K562 (cell line): ENCODE measurements around the gene UCKL1. TPM values are rescaled to one million over a fixed set of nuclear protein-coding genes. Genes with fewer than 3 reads are reported as not detected.

Experiments used
- BMI1 ChIP-seq: fragments of 150-350 bp; IDR thresholded peaks from 2 replicates; pipeline ENCODE4 v1.6.1; 2014; ENCODE audit warnings: low read length
- CBFA2T2 ChIP-seq: fragments of 450-650 bp; conservative IDR thresholded peaks from 2 replicates; pipeline ENCODE4 v1.6.1; 2017; ENCODE audit warnings: mild to moderate bottlenecking
- CSDE1 ChIP-seq, 2 experiments: fragments of 450-650 bp; IDR thresholded peaks; 2 replicates each; pipeline ENCODE4 v1.6.1; 2016; ENCODE audit warnings: mild to moderate bottlenecking in 1 of 2
- E4F1 ChIP-seq: fragments of 250-450 bp; sonication (Bioruptor Pico); IDR thresholded peaks from 2 replicates; pipeline ENCODE4 v1.5.0; 2021; ENCODE audit warnings: mild to moderate bottlenecking, borderline replicate concordance
- FOSL1 ChIP-seq: fragments of 200-800 bp; sonication (Bioruptor generic); conservative IDR thresholded peaks from 2 replicates; pipeline ENCODE4 v1.6.1; 2016; ENCODE audit warnings: missing genetic modification characterization, missing compliant biosample characterization
- HNRNPL ChIP-seq: fragments of 200-400 bp; formaldehyde crosslinking; IDR thresholded peaks from 2 replicates; pipeline ENCODE4 v1.6.1; 2017; ENCODE audit warnings: low read depth, mild to moderate bottlenecking, low read length
- KDM5B ChIP-seq: fragments of 200-600 bp; sonication (generic); IDR thresholded peaks from 2 replicates; pipeline ENCODE4 v1.6.1; 2012; ENCODE audit warnings: low read depth, mild to moderate bottlenecking, moderate library complexity, low read length, control low read depth, inconsistent platforms; ENCODE audit not compliant: insufficient replicate concordance
- KLF16 ChIP-seq: IDR thresholded peaks from 2 replicates; pipeline ENCODE4 v1.6.1; 2016; ENCODE audit warnings: antibody characterized with exemption
- MCM5 ChIP-seq: fragments of 450-650 bp; IDR thresholded peaks from 2 replicates; pipeline ENCODE4 v1.6.1; 2016; ENCODE audit warnings: low read depth
- MYBL2 ChIP-seq, 2 experiments: fragments of 450-650 bp in 1 of 2; sonication (generic) in 1 of 2; formaldehyde crosslinking in 1 of 2; IDR thresholded peaks; 2 replicates each; pipeline versions ENCODE4 v1.6.1 to v1.8.1; 2017 to 2022; ENCODE audit warnings: borderline replicate concordance in 1 of 2, inconsistent platforms in 1 of 2, low read depth in 1 of 2, mild to moderate bottlenecking in 1 of 2, missing genetic modification reagents in 1 of 2, moderate library complexity in 1 of 2
- NCOA4 ChIP-seq: fragments of 450-650 bp; IDR thresholded peaks from 2 replicates; pipeline ENCODE4 v1.6.1; 2018; ENCODE audit warnings: mild to moderate bottlenecking; ENCODE audit not compliant: partially characterized antibody
- POLR2G ChIP-seq: fragments of 200-400 bp; formaldehyde crosslinking; IDR thresholded peaks from 2 replicates; pipeline ENCODE4 v1.6.1; 2017; ENCODE audit warnings: low read depth, mild to moderate bottlenecking, antibody characterized with exemption, low read length, moderate library complexity
- RBFOX2 ChIP-seq: fragments of 200-400 bp; formaldehyde crosslinking; IDR thresholded peaks from 2 replicates; pipeline ENCODE4 v1.6.1; 2017; ENCODE audit warnings: low read depth, mild to moderate bottlenecking, low read length, moderate library complexity
- RFX7 ChIP-seq: fragments of 250-450 bp; sonication (Bioruptor Pico); IDR thresholded peaks from 2 replicates; pipeline ENCODE4 v1.5.1; 2021; ENCODE audit warnings: mild to moderate bottlenecking
- TBL1XR1 ChIP-seq, 2 experiments: IDR thresholded peaks; 2 replicates each; pipeline ENCODE4 v1.6.1; 2012; ENCODE audit warnings: improper control_type of control experiment in 2 of 2, low read length in 2 of 2, mild to moderate bottlenecking in 1 of 2
- WHSC1 ChIP-seq: IDR thresholded peaks from one replicate; pipeline ENCODE4 v1.6.1; 2012; ENCODE audit warnings: low read length, control low read depth, inconsistent platforms
- ZFP1 ChIP-seq: fragments of 450-650 bp; formaldehyde crosslinking; IDR thresholded peaks from 2 replicates; pipeline ENCODE4 v1.4.0; 2020; ENCODE audit warnings: mild to moderate bottlenecking, mixed read lengths
- ZNF140 ChIP-seq: fragments of 250-450 bp; sonication (Bioruptor Pico); IDR thresholded peaks from 2 replicates; pipeline ENCODE4 v1.8.0; 2021; ENCODE audit warnings: moderate library complexity, mild to moderate bottlenecking, inconsistent platforms
- ZNF561 ChIP-seq: fragments of 450-650 bp; formaldehyde crosslinking; conservative IDR thresholded peaks from 2 replicates; pipeline ENCODE4 v1.4.0; 2020; ENCODE audit warnings: mild to moderate bottlenecking, moderate library complexity
- ZNF717 ChIP-seq: fragments of 250-450 bp; sonication (Bioruptor Pico); IDR thresholded peaks from 2 replicates; pipeline ENCODE4 v1.5.0; 2021
- ZNF830 ChIP-seq: fragments of 250-450 bp; sonication (Bioruptor Pico); IDR thresholded peaks from 2 replicates; pipeline ENCODE4 v1.5.0; 2021; ENCODE audit warnings: mild to moderate bottlenecking
- polyA plus RNA-seq, 8 experiments: library from polyadenylated mRNA; depleted of rRNA in 4 of 8; stranded (reverse) in 5 of 8; unstranded in 3 of 8; fragments of >200 nt; fragmentation: Nextera tagmentation in 2 of 8; fragmentation: Illumina TruSeq in 1 of 8; extraction: Ambion mirVana in 2 of 8; extraction: Trizol in 1 of 8; gene quantifications; 2 replicates each; pipeline versions ENCODE4 v1.2.1 to v1.2.3, GENCODE V29; 2011 to 2014; ENCODE audit warnings: inconsistent platforms in 1 of 8, missing spikeins in 1 of 8
- total RNA-seq, 7 experiments: library from RNA; depleted of rRNA in 6 of 7; stranded (reverse); fragments of >200 nt in 6 of 7; fragmentation: Illumina TruSeq in 2 of 7; extraction: Trizol in 2 of 7; gene quantifications; 2 replicates each; pipeline versions ENCODE4 v1.2.1 to v1.2.3, GENCODE V29; 2011 to 2021; ENCODE audit warnings: low replicate concordance in 1 of 7
- TF ChIP-seq, protein P1 (sequence below): IDR thresholded peaks from 2 replicates; pipeline ENCODE4 v1.6.1; 2014; ENCODE audit warnings: antibody characterized with exemption
- TF ChIP-seq, protein P2 (sequence below): sonication (generic); formaldehyde crosslinking; IDR thresholded peaks from 2 replicates; pipeline ENCODE4 v1.8.0; 2022; ENCODE audit warnings: missing genetic modification reagents, mild to moderate bottlenecking, borderline replicate concordance

UCKL1 gene
- total and polyA plus RNA-seq, 9 of the 15 experiments (the other 6 are each of a cell fraction or from before 2014, with no cell fraction given) = 3.1 to 52.8 (median 24.2) TPM

- TF ChIP-seq, protein P1, sequence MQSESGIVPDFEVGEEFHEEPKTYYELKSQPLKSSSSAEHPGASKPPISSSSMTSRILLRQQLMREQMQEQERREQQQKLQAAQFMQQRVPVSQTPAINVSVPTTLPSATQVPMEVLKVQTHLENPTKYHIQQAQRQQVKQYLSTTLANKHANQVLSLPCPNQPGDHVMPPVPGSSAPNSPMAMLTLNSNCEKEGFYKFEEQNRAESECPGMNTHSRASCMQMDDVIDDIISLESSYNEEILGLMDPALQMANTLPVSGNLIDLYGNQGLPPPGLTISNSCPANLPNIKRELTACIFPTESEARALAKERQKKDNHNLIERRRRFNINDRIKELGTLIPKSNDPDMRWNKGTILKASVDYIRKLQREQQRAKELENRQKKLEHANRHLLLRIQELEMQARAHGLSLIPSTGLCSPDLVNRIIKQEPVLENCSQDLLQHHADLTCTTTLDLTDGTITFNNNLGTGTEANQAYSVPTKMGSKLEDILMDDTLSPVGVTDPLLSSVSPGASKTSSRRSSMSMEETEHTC = no peak
- no peak for TF ChIP-seq RFX7
- TF ChIP-seq ZNF140 (CRISPR knock-in tag) = no peak
- peak; percentile 50; the same call in 1 of the 2 replicates for TF ChIP-seq HNRNPL
- TF ChIP-seq ZNF830 (CRISPR knock-in tag) = no peak
- no peak for TF ChIP-seq BMI1
- TF ChIP-seq, protein P2, sequence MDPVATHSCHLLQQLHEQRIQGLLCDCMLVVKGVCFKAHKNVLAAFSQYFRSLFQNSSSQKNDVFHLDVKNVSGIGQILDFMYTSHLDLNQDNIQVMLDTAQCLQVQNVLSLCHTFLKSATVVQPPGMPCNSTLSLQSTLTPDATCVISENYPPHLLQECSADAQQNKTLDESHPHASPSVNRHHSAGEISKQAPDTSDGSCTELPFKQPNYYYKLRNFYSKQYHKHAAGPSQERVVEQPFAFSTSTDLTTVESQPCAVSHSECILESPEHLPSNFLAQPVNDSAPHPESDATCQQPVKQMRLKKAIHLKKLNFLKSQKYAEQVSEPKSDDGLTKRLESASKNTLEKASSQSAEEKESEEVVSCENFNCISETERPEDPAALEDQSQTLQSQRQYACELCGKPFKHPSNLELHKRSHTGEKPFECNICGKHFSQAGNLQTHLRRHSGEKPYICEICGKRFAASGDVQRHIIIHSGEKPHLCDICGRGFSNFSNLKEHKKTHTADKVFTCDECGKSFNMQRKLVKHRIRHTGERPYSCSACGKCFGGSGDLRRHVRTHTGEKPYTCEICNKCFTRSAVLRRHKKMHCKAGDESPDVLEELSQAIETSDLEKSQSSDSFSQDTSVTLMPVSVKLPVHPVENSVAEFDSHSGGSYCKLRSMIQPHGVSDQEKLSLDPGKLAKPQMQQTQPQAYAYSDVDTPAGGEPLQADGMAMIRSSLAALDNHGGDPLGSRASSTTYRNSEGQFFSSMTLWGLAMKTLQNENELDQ (CRISPR knock-in tag) = no peak
- TF ChIP-seq E4F1 (CRISPR knock-in tag) = no peak
- no peak for TF ChIP-seq CSDE1 (IDR thresholded peaks at IDR 0.05)
- TF ChIP-seq POLR2G = peak; percentile 80
- TF ChIP-seq KLF16 = no peak
- TF ChIP-seq TBL1XR1 (IDR thresholded peaks at IDR 0.05; ENCODE audit: low read length in 2 of 2) = no peak
- TF ChIP-seq CBFA2T2 = no peak
- no peak for TF ChIP-seq ZFP1 (CRISPR knock-in tag)
- TF ChIP-seq MYBL2 (IDR thresholded peaks at IDR 0.05; ENCODE audit: low read depth) = no peak
- no peak for TF ChIP-seq MYBL2 (CRISPR knock-in tag; IDR thresholded peaks at IDR 0.05; ENCODE audit: borderline replicate concordance)
- TF ChIP-seq ZNF561 (CRISPR knock-in tag) = no peak
- no peak for TF ChIP-seq ZNF717 (CRISPR knock-in tag)
- TF ChIP-seq MCM5 = no peak
- TF ChIP-seq WHSC1 = no peak
- peak; percentile 79 for TF ChIP-seq RBFOX2
- peak; percentile 34 for TF ChIP-seq KDM5B
- TF ChIP-seq FOSL1 = 0 out of 2 replicates have a peak, but pooled peaks have one; percentile 5
- TF ChIP-seq NCOA4 = no peak
Measured at GRCh38 chr20:63978319-63979228, 22.4 kb upstream of the UCKL1 start (continued).
